HepG2 (cell line): Measurements from ENCODE around the gene GCLM. TPM values are rescaled to one million over a fixed set of nuclear protein-coding genes. Genes with fewer than 3 reads are reported as not detected.

Experiments used
- ATAC-seq: fragments of 200-7000 bp; cut with Tn5 transposase; 3 replicates; pipeline ENCODE4 v1.9.1; 2020; ENCODE audit warnings: mild to moderate bottlenecking, moderate library complexity
- BruUV-seq: library from RNA; stranded (reverse); fragments of 400-500 nt; replicated peaks from 2 replicates; lab custom pipeline; 2021; lab: Mats Ljungman, UMichigan
- CTCF ChIA-PET: fragments of 300-600 bp; formaldehyde crosslinking; extraction: SDS; loops from one replicate; lab custom pipeline; 2021; ENCODE audit warnings: low total read pairs, inconsistent platforms, low intra/inter-chr PET ratio; lab: Yijun Ruan, JAX
- POLR2A ChIA-PET: fragments of 350-600 bp; sonication (Branson Sonifier 250); formaldehyde crosslinking; loops from one replicate; lab custom pipeline; 2020; ENCODE audit warnings: antibody characterized with exemption, inconsistent platforms; lab: Yijun Ruan, JAX
- DNase-seq: peaks from one replicate; pipeline ENCODE4 v3.0.0-alpha.2; 2015; ENCODE audit warnings: low spot score
- FAIRE-seq: peaks from 3 replicates; lab custom pipeline; 2011; peaks lifted over from hg19 to GRCh38; lab: Jason Lieb, UNC
- H2AFZ ChIP-seq: one replicate; pipeline ENCODE4 v1.6.1; 2011; ENCODE audit warnings: low read length, inconsistent platforms
- H3K27ac ChIP-seq: fragments of 300-600 bp; 3 replicates; pipeline ENCODE4 v1.8.0; 2011; ENCODE audit warnings: mixed run types, mild to moderate bottlenecking, mixed read lengths, low read length, inconsistent platforms; ENCODE audit not compliant: insufficient read depth; ENCODE audit errors: extremely low read length
- H3K27me3 ChIP-seq, 2 experiments: fragments of 200-600 bp in 1 of 2; 2 replicates in 1 of 2; 3 replicates in 1 of 2; pipeline versions ENCODE4 v1.6.0 to v1.8.0; 2011; ENCODE audit warnings: low read length in 2 of 2, mild to moderate bottlenecking in 2 of 2, moderate library complexity in 2 of 2, inconsistent platforms in 1 of 2; ENCODE audit not compliant: insufficient read depth in 2 of 2, control insufficient read depth in 1 of 2
- H3K36me3 ChIP-seq, 2 experiments: fragments of 200-600 bp in 1 of 2; replicated peaks in 1 of 2; 2 replicates in 1 of 2; 3 replicates in 1 of 2; pipeline versions ENCODE4 v1.5.1 to v1.8.0; 2011; ENCODE audit warnings: low read length in 2 of 2, inconsistent platforms in 1 of 2; ENCODE audit not compliant: insufficient read depth in 2 of 2, control insufficient read depth in 1 of 2
- H3K4me1 ChIP-seq: 2 replicates; pipeline ENCODE4 v1.5.1; 2012; ENCODE audit warnings: low read length, inconsistent platforms; ENCODE audit not compliant: insufficient read depth
- H3K4me2 ChIP-seq: 2 replicates; pipeline ENCODE4 v1.6.0; 2011; ENCODE audit warnings: low read depth, low read length, inconsistent platforms
- H3K4me3 ChIP-seq, 3 experiments: fragments of 200-600 bp in 1 of 3; sonication (generic), shearing (Covaris generic) in 1 of 3; replicated peaks in 1 of 3; 2 replicates each; pipeline ENCODE4 v1.5.1; 2011 to 2016; ENCODE audit warnings: low read length in 3 of 3, inconsistent platforms in 2 of 3, low read depth in 2 of 3, mild to moderate bottlenecking in 2 of 3, control low read depth in 1 of 3, mixed read lengths in 1 of 3; ENCODE audit not compliant: insufficient read depth in 1 of 3
- H3K79me2 ChIP-seq: one replicate; pipeline ENCODE4 v1.6.1; 2011; ENCODE audit warnings: low read length, inconsistent platforms; ENCODE audit not compliant: insufficient read depth
- H3K9ac ChIP-seq: 2 replicates; pipeline ENCODE4 v1.6.0; 2011; ENCODE audit warnings: mild to moderate bottlenecking, low read depth, low read length, inconsistent platforms; ENCODE audit not compliant: insufficient read depth
- H3K9me3 ChIP-seq: 2 replicates; pipeline ENCODE4 v1.5.1; 2012; ENCODE audit warnings: mild to moderate bottlenecking, low read length
- H4K20me1 ChIP-seq: 2 replicates; pipeline ENCODE4 v1.6.0; 2011; ENCODE audit warnings: inconsistent platforms, mild to moderate bottlenecking, low read length, moderate library complexity; ENCODE audit not compliant: insufficient read depth
- E2F1 ChIP-seq: sonication (generic); formaldehyde crosslinking; IDR thresholded peaks from 2 replicates; pipeline ENCODE4 v1.5.0; 2020; ENCODE audit warnings: missing genetic modification reagents
- SATB2 ChIP-seq: sonication (generic); formaldehyde crosslinking; IDR thresholded peaks from 2 replicates; pipeline ENCODE4 v1.5.0; 2020; ENCODE audit warnings: missing genetic modification reagents
- ZFP90 ChIP-seq: sonication (generic); formaldehyde crosslinking; IDR thresholded peaks from 2 replicates; pipeline ENCODE4 v1.8.0; 2022; ENCODE audit warnings: missing genetic modification reagents, mild to moderate bottlenecking, inconsistent platforms, borderline replicate concordance
- ZNF276 ChIP-seq: sonication (generic); formaldehyde crosslinking; IDR thresholded peaks from 2 replicates; pipeline ENCODE4 v1.4.0; 2020; ENCODE audit warnings: mild to moderate bottlenecking, low read depth, missing genetic modification reagents
- ZNF652 ChIP-seq: IDR thresholded peaks from 2 replicates; pipeline ENCODE4 v1.6.1; 2016; ENCODE audit warnings: low read depth, borderline replicate concordance
- WGBS: methylation state at CpG from one replicate; pipeline ENCODE4 v1.1.6; 2017; ENCODE audit warnings: low lambda C conversion rate; 5-methylcytosine and 5-hydroxymethylcytosine counted together
- in situ Hi-C: cut with HindIII; loops from 2 replicates; pipeline ENCODE4 v1.10.0; 2017; ENCODE audit warnings: low pct_unique_long_range_greater_than_20kb; ENCODE audit not compliant: extremely low pct_ligation_motif_present
- intact Hi-C: fragments of 100-400 bp; cut with micrococcal nuclease; formaldehyde crosslinking; loops from one replicate; pipeline ENCODE4 v1.10.0; 2022; ENCODE audit not compliant: unreplicated experiment
- polyA plus RNA-seq, 8 experiments: library from polyadenylated mRNA; depleted of rRNA in 3 of 8; stranded (reverse) in 7 of 8; unstranded in 1 of 8; fragments of >200 nt; fragmentation: Illumina TruSeq in 4 of 8; extraction: Trizol in 4 of 8; gene quantifications; 2 replicates each; pipeline versions ENCODE4 v1.2.1 to v1.2.3, GENCODE V29; 2011 to 2016; ENCODE audit warnings: low read depth in 4 of 8, missing spikeins in 1 of 8, mixed read lengths in 1 of 8; ENCODE audit not compliant: insufficient read depth in 1 of 8
- total RNA-seq, 5 experiments: library from RNA; depleted of rRNA; stranded (reverse); fragments of >200 nt; fragmentation: Illumina TruSeq; extraction: Trizol; gene quantifications; 2 replicates each; pipeline ENCODE4 v1.2.3, GENCODE V29; 2016; ENCODE audit warnings: low read depth in 1 of 5

GCLM gene
- total and polyA plus RNA-seq, 2 of the 13 experiments (the other 11 are each of a cell fraction or from before 2014, with no cell fraction given) = 8.7 to 29.9 TPM

- ChIA-PET POLR2A (no interaction called here), CTCF (no interaction called here)
- peaks cover 10% of the 10 kb centered on the region; the same call in 1 of the 2 replicates for H4K20me1 ChIP-seq
- H2AFZ ChIP-seq = no peak overlapping the region
- DNase-seq (no peak), FAIRE-seq (no peak), ATAC-seq (no peak)
- no peaks in the 10 kb centered on the region for H3K36me3 ChIP-seq
- H3K4me2 ChIP-seq = peak overlapping the region; percentile 99
- WGBS = 75% methylated on average over 3 of the region's 3 CpGs
- no peak overlapping the region for H3K9ac ChIP-seq
- intact Hi-C loops = loop anchor here (10.0 kb wide), 1 partner anchor 428 kb away; no protein-coding TSS in a partner anchor
- in situ Hi-C loops = no loop called here
- H3K27ac ChIP-seq = peak overlapping the region; percentile 45
- no peaks in the 10 kb centered on the region for H3K9me3 ChIP-seq
- TF ChIP-seq ZNF276 (CRISPR knock-in tag) (no peak), E2F1 (no peak), SATB2 (CRISPR knock-in tag) (no peak), ZNF652 (no peak), ZFP90 (no peak)
- no TSS peak for BruUV-seq
- peak overlapping the region in 1 of 3 experiments; percentile 30; a peak in 1 of 6 replicates for H3K4me3 ChIP-seq
- H3K27me3 ChIP-seq = no peaks in the 10 kb centered on the region; a peak in 1 of 5 replicates
- H3K4me1 ChIP-seq = peaks cover 54% of the 10 kb centered on the region
- H3K79me2 ChIP-seq = peaks cover 57% of the 10 kb centered on the region
Observed at GRCh38 chr1:93906480-93906879, 2.8 kb downstream of the GCLM start.
